Activated B cell treated with CpG ODN at 0.5 μM for 24 hours (primary cell): ENCODE measurements around the gene HDAC4. TPM values are rescaled to one million over a fixed set of nuclear protein-coding genes. Genes with fewer than 3 reads are reported as not detected.
"Not testable (repeated sequence)": the region's sequence is repeated elsewhere in the genome, so short reads cannot be mapped to it uniquely, and the experiment has no call there.

Experiments used
- ATAC-seq: fragments of 200-7000 bp; cut with Tn5 transposase; one replicate; pipeline ENCODE4 v1.10.0; 2021; ENCODE audit warnings: low read depth, mild to moderate bottlenecking, moderate library complexity
- CTCF ChIA-PET: fragments of 350-600 bp; sonication (Branson Sonifier 250); formaldehyde crosslinking; loops from one replicate; lab custom pipeline; 2021; ENCODE audit warnings: antibody characterized with exemption; lab: Charles Lee
- POLR2A ChIA-PET: fragments of 350-600 bp; sonication (Branson Sonifier 250); formaldehyde crosslinking; loops from one replicate; lab custom pipeline; 2021; ENCODE audit warnings: antibody characterized with exemption; lab: Charles Lee
- DNase-seq: peaks from one replicate; pipeline ENCODE4 v3.0.0; 2022
- H3K27ac Mint-ChIP-seq: one replicate; pipeline ENCODE4 v1.8.0; 2020; ENCODE audit warnings: mixed read lengths
- H3K27me3 Mint-ChIP-seq: one replicate; pipeline ENCODE4 v1.8.0; 2021; ENCODE audit warnings: mixed read lengths
- H3K36me3 Mint-ChIP-seq: one replicate; pipeline ENCODE4 v1.8.0; 2021; ENCODE audit warnings: low read depth, mixed read lengths
- H3K4me1 Mint-ChIP-seq: one replicate; pipeline ENCODE4 v1.8.0; 2021; ENCODE audit warnings: mixed read lengths
- H3K4me3 Mint-ChIP-seq: one replicate; pipeline ENCODE4 v1.8.0; 2020; ENCODE audit warnings: mild to moderate bottlenecking, mixed read lengths
- H3K9me3 Mint-ChIP-seq: one replicate; pipeline ENCODE4 v1.8.0; 2020; ENCODE audit warnings: mixed read lengths
- CTCF ChIP-seq: fragments of 200-600 bp; IDR thresholded peaks from one replicate; pipeline ENCODE4 v1.8.0; 2022; ENCODE audit warnings: antibody characterized with exemption, mild to moderate bottlenecking
- intact Hi-C: fragments of 100-400 bp; cut with micrococcal nuclease; formaldehyde crosslinking; loops from one replicate; pipeline ENCODE4 v1.15.1; 2024
- total RNA-seq: library from RNA; stranded (reverse); gene quantifications from 2 replicates; pipeline ENCODE4 v1.2.3, GENCODE V29; 2022

HDAC4 gene
- 30.9 and 31.9 TPM in 2 replicates for total RNA-seq

- peaks cover 31% of the 10 kb centered on the region for H3K4me1 Mint-ChIP-seq
- TF ChIP-seq CTCF: no peak
- CTCF ChIA-PET: interaction anchor here (0.8 to 1.0 kb wide), 3 partner anchors 19 to 130 kb away, joined by 3 to 4 read pairs (median 4); no protein-coding TSS in a partner anchor
- ATAC-seq: peak; percentile 0
- POLR2A ChIA-PET: interaction anchor here (0.7 to 2.7 kb wide), 26 partner anchors 10 to 1186 kb away, joined by 3 to 108 read pairs (median 5); partner anchors contain the start of genes CAPN10, NDUFA10 and PER2
- peak within 1 kb of the TSS; percentile 98 for H3K27ac Mint-ChIP-seq
- H3K4me3 Mint-ChIP-seq: peak within 1 kb of the TSS; percentile 92
- intact Hi-C loops: loop anchor here (1.0 to 10.0 kb wide), 9 partner anchors 19 to 1914 kb away; partner anchors contain the start of genes ASB1, COPS9, DUSP28 and GPC1
- no peak for DNase-seq
- no peaks in the 10 kb centered on the region for H3K9me3 Mint-ChIP-seq
- H3K27me3 Mint-ChIP-seq: no peaks in the 10 kb centered on the region
- H3K36me3 Mint-ChIP-seq: no peaks in the 10 kb centered on the region
Observed at GRCh38 chr2:239400596-239401066, at the start of gene HDAC4. TSS of gene HDAC4 (minus strand) at chr2:239401020. CDS start at chr2:239352699, 48,321 bp downstream.

GRCh38 chr2:239449468-239449867, 48.6 kb upstream of the HDAC4 start:
- CTCF ChIA-PET, H3K4me1 Mint-ChIP-seq, intact Hi-C loops, POLR2A ChIA-PET, H3K27ac Mint-ChIP-seq, ATAC-seq, DNase-seq, H3K36me3 Mint-ChIP-seq, H3K4me3 Mint-ChIP-seq: not testable (repeated sequence)
- Mint-ChIP-seq H3K9me3 (peaks cover 15% of the 10 kb centered on the region), H3K27me3 (peaks cover 16% of the 10 kb centered on the region)

- TF ChIP-seq CTCF: no peak
- H3K9me3 Mint-ChIP-seq: peaks cover 2% of the 10 kb centered on the region
- no peak overlapping the region for H3K27ac Mint-ChIP-seq
- peaks cover 4% of the 10 kb centered on the region for H3K4me1 Mint-ChIP-seq
- ATAC-seq (no peak), DNase-seq (no peak)
- ChIA-PET POLR2A (no interaction called here), CTCF (no interaction called here)
- intact Hi-C loops: no loop called here
- no peak overlapping the region for H3K4me3 Mint-ChIP-seq
- H3K36me3 Mint-ChIP-seq: no peaks in the 10 kb centered on the region
- peaks cover 40% of the 10 kb centered on the region for H3K27me3 Mint-ChIP-seq
Observed at GRCh38 chr2:239445771-239446524, 45.1 kb upstream of the HDAC4 start.

GRCh38 chr2:239444626-239445577, 44.1 kb upstream of the HDAC4 start:
- ChIA-PET POLR2A (no interaction called here), CTCF (no interaction called here)
- Mint-ChIP-seq H3K9me3 (no peaks in the 10 kb centered on the region), H3K4me1 (peaks cover 8% of the 10 kb centered on the region), H3K27me3 (peaks cover 47% of the 10 kb centered on the region), H3K4me3 (no peak overlapping the region), H3K27ac (no peak overlapping the region), H3K36me3 (no peaks in the 10 kb centered on the region)
- no peak for TF ChIP-seq CTCF
- intact Hi-C loops: no loop called here
- ATAC-seq: no peak
- DNase-seq: no peak

- H3K36me3 Mint-ChIP-seq: no peaks in the 10 kb centered on the region
- intact Hi-C loops: no loop called here
- H3K27me3 Mint-ChIP-seq: peaks cover 55% of the 10 kb centered on the region
- H3K4me3 Mint-ChIP-seq: no peak overlapping the region
- ATAC-seq (no peak), DNase-seq (no peak)
- no peaks in the 10 kb centered on the region for H3K9me3 Mint-ChIP-seq
- TF ChIP-seq CTCF: no peak
- H3K4me1 Mint-ChIP-seq: peaks cover 8% of the 10 kb centered on the region
- POLR2A ChIA-PET: no interaction called here
- CTCF ChIA-PET: no interaction called here
- H3K27ac Mint-ChIP-seq: no peak overlapping the region
Observed at GRCh38 chr2:239443666-239444567, 43.1 kb upstream of the HDAC4 start.
